Body of pancreas (tissue), 4 donors: ENCODE measurements around the gene PCGF3. TPM values are rescaled to one million over a fixed set of nuclear protein-coding genes. Genes with fewer than 3 reads are reported as not detected.

Source experiments
- ATAC-seq: fragments of 150-250 bp; one replicate; pipeline ENCODE4 v1.9.1; 2016
- DNase-seq, 4 donors: peaks; one replicate each; pipeline ENCODE4 v3.0.0-alpha.2; 2019
- H3K27ac ChIP-seq, 4 donors: fragments of 200-600 bp; sonication (generic); 1 replicate in 3 of 4; 2 replicates in 1 of 4; pipeline versions ENCODE4 v1.5.1 to v1.6.1; 2016 to 2019; ENCODE audit warnings: mild to moderate bottlenecking in 1 of 4, mixed read lengths in 1 of 4, moderate library complexity in 1 of 4
- H3K27me3 ChIP-seq, 2 donors: fragments of 200-600 bp; sonication (generic); one replicate each; pipeline ENCODE4 v1.6.0; 2016; ENCODE audit warnings: mild to moderate bottlenecking in 1 of 2
- H3K36me3 ChIP-seq, 2 donors: fragments of 200-600 bp; sonication (generic); replicated peaks in 1 of 2; 2 replicates each; pipeline ENCODE4 v1.5.1; 2016; ENCODE audit warnings: low read depth in 2 of 2; ENCODE audit not compliant: insufficient read depth in 1 of 2
- H3K4me1 ChIP-seq: fragments of 200-600 bp; sonication (generic); one replicate; pipeline ENCODE4 v1.6.0; 2016
- H3K4me3 ChIP-seq, 2 donors: fragments of 200-600 bp; sonication (generic); 1 replicate in 1 of 2; 2 replicates in 1 of 2; pipeline ENCODE4 v1.5.1; 2016 to 2019
- H3K9me3 ChIP-seq, 3 donors: fragments of 200-600 bp; sonication (generic); 1 replicate in 2 of 3; 2 replicates in 1 of 3; pipeline ENCODE4 v1.5.1; 2016
- CTCF ChIP-seq, 7 experiments: fragments of 450-650 bp in 4 of 7; fragments of 200-600 bp in 3 of 7; sonication (generic) in 3 of 7; IDR thresholded peaks; one replicate each; pipeline ENCODE4 v1.5.1; 2016 to 2019; ENCODE audit warnings: antibody characterized with exemption in 7 of 7
- POLR2A ChIP-seq, 3 donors: fragments of 450-650 bp; IDR thresholded peaks; one replicate each; pipeline ENCODE4 v1.6.1; 2016; ENCODE audit warnings: antibody characterized with exemption in 3 of 3, mild to moderate bottlenecking in 2 of 3
- WGBS, 2 donors: methylation state at CpG; one replicate each; pipeline ENCODE4 v1.1.5; 2017; 5-methylcytosine and 5-hydroxymethylcytosine counted together
- intact Hi-C: fragments of 100-400 bp; cut with DNase I; formaldehyde crosslinking; loops from one replicate; pipeline ENCODE4 v1.15.1; 2023
- total RNA-seq, 2 donors: library from RNA; depleted of rRNA; stranded (reverse); fragments of >200 nt; gene quantifications; one replicate each; pipeline ENCODE4 v1.1.0, GENCODE V29; 2016

PCGF3 gene
- total RNA-seq, 2 donors from 2014 or later, result 16.8 to 31.1 TPM

GRCh38 chr4:744212-744841, 38.7 kb downstream of the PCGF3 start:
- WGBS, 2 donors, result 93 to 95% methylated on average over 35 to 38 of the region's 44 CpGs
- Histone ChIP-seq H3K4me1 (no peaks in the 10 kb centered on the region), H3K4me3 (no peak overlapping the region), H3K27me3 (no peaks in the 10 kb centered on the region), H3K27ac (no peak overlapping the region), H3K36me3 (peaks cover 5 to 9% of the 10 kb centered on the region in 2 donors), H3K9me3 (peaks cover 0 to 16% (median 0%) of the 10 kb centered on the region in 3 donors)
- DNase-seq, result no peak
- intact Hi-C loops, result no loop called here
- ATAC-seq, result no peak
- no peak for TF ChIP-seq POLR2A (IDR thresholded peaks at IDR 0.05)
- TF ChIP-seq CTCF (IDR thresholded peaks at IDR 0.05), result no peak

DNA sequence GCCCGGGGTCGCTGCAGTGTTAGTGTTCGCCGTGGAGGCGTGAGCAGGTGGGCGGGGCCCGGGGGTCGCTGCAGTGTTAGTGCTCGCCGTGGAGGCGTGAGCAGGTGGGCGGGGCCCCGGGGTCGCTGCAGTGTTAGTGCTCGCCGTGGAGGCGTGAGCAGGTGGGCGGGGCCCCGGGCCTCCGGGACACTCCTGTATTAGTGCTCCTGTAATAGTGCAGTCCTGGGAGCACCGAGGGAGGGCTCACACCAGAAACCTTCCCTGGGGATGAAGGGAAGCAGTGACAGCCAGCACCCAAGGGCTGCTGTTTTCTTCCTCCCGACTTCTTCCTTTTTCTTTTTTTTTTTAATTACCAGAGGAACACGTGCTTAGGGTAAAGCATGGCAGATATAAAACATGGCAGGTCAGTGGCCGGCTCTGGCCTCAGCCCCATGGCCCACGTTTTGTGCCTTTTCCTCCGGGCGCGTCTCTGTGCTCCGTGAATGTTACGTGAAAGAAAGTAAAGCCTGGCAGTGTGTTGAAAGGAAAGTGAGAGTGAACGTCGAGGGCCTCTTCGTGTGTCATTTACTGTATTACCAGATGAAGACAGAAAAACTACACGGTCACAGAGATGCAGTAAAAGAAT, 42.0 kb downstream of the PCGF3 start:
- Histone ChIP-seq H3K4me1 (no peaks in the 10 kb centered on the region), H3K36me3 (no peaks in the 10 kb centered on the region), H3K9me3 (peaks cover 0 to 43% (median 0%) of the 10 kb centered on the region in 3 donors), H3K27me3 (no peaks in the 10 kb centered on the region), H3K27ac (no peak overlapping the region), H3K4me3 (no peak overlapping the region)
- TF ChIP-seq POLR2A (IDR thresholded peaks at IDR 0.05), result no peak
- TF ChIP-seq CTCF (IDR thresholded peaks at IDR 0.05), result no peak
- intact Hi-C loops, result no loop called here
- DNase-seq, result no peak
- WGBS, 2 donors, result 96% methylated on average over 13 to 19 of the region's 34 CpGs
- no peak for ATAC-seq

DNA sequence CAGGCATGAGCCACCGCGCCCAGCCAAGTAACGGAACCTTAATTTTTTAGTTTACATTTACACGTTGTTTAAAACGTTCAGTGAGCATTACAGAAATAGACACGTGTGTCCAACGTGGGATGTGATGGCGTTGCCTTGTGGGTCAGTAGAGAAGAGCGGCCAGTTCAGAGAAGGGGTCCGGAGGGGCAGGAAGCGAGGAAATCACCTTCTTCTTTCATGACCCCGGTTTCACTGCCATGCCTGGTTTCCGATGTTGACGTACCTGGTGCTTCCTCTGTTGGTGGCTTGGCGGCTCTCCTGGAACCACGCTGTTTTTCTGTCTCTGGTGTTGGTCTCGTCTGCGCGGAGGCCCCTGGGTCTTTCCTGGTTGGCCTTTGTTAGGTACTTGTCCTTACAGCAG, 42.8 kb downstream of the PCGF3 start:
- Histone ChIP-seq H3K9me3 (peaks cover 0 to 51% (median 0%) of the 10 kb centered on the region in 3 donors), H3K4me1 (no peaks in the 10 kb centered on the region), H3K4me3 (no peak overlapping the region), H3K27ac (no peak overlapping the region), H3K36me3 (no peaks in the 10 kb centered on the region), H3K27me3 (no peaks in the 10 kb centered on the region)
- TF ChIP-seq CTCF (IDR thresholded peaks at IDR 0.05) (no peak), POLR2A (IDR thresholded peaks at IDR 0.05) (no peak)
- WGBS, 2 donors, result 93 to 96% methylated on average over 19 of the region's 19 CpGs
- ATAC-seq (no peak), DNase-seq (no peak)
- intact Hi-C loops, result no loop called here

- Histone ChIP-seq H3K27me3 (no peaks in the 10 kb centered on the region), H3K27ac (no peak overlapping the region), H3K4me3 (no peak overlapping the region), H3K9me3 (peaks cover 0 to 67% (median 0%) of the 10 kb centered on the region in 3 donors), H3K4me1 (no peaks in the 10 kb centered on the region), H3K36me3 (peaks cover 0 to 3% of the 10 kb centered on the region in 2 donors)
- TF ChIP-seq POLR2A (IDR thresholded peaks at IDR 0.05) (no peak), CTCF (IDR thresholded peaks at IDR 0.05) (no peak)
- ATAC-seq (no peak), DNase-seq (no peak)
- 89 to 96% methylated on average over 20 of the region's 20 CpGs for WGBS, 2 donors
- intact Hi-C loops, result no loop called here
Observed at GRCh38 chr4:749698-750666, 44.4 kb downstream of the PCGF3 start.
